Activated CD4-positive, alpha-beta T cell treated with anti-CD3 and anti-CD28 coated beads, Interleukin-2, Interleukin-6, amounts not matched to agents 100 ng/mL and 50 ng/mL, durations not matched to agents 16 hours and 8 hours (primary cell): ENCODE results near the gene AMY2B.
"Not testable (repeated sequence)": the region's sequence is repeated elsewhere in the genome, so short reads cannot be mapped to it uniquely, and the experiment has no call there.

Experiments used
- DNase-seq: peaks from one replicate; pipeline ENCODE4 v3.0.0-alpha.2; 2020

The AMY2B gene

DNA sequence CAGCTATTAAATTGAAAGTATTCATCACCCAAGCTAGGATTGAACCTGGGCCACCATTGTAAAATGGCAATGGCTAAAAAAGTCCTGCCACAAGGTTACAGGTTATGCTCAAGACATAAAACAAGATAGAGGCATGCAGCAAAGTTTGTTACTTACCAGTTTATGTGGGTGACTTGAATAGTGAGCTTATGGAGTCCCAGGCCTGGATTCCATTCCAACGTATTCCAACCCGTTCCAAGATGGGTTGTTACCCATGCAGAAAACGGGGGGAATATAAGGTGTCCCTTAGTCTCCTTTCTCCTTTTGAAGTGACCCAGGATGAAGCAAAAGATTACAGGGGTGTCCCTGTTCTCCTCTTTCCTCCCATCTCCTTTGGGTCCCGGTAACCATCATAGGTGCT, 56.0 kb downstream of the AMY2B start:
- not testable (repeated sequence) for DNase-seq
